HG02970 (cell line): ENCODE data around the gene NOXO1.

Experiments used
- ATAC-seq: cut with Tn5 transposase; IDR thresholded peaks from one replicate; pipeline ENCODE4 v1.9.1; 2021; ENCODE audit warnings: mild to moderate bottlenecking, moderate library complexity, moderate number of reproducible peaks; ENCODE audit not compliant: unreplicated experiment, low FRiP score

Gene NOXO1

DNA sequence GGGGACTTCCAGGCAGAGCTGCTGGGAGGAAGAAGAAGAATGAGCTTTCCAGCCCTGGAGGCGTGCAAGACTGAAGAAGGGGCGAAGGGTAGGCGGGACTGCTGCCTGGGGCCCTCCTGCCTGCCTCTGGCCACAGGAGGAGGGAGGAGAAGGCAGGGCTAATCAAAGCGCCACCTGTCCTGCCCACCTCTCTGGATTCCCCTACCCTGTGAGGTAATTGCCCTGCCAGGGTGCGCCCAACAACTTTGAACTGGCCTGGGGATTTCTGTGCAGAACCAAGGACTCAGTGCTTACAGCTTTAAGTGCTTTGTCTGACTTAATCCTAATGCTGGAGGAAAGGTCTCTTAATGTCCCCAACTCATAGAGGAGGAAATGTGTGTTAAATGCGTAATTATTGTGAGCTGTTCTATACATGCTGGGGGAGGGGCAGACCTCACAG, at the start of gene NOXO1:
TSS of gene NOXO1 (minus strand) at position 72 of the 439 bp plus-strand sequence. CDS start 290 bp downstream, outside the sequence.
- no peak for ATAC-seq

GRCh38 chr16:2030036-2030435, 48.8 kb upstream of the NOXO1 start:
- no peak for ATAC-seq

DNA sequence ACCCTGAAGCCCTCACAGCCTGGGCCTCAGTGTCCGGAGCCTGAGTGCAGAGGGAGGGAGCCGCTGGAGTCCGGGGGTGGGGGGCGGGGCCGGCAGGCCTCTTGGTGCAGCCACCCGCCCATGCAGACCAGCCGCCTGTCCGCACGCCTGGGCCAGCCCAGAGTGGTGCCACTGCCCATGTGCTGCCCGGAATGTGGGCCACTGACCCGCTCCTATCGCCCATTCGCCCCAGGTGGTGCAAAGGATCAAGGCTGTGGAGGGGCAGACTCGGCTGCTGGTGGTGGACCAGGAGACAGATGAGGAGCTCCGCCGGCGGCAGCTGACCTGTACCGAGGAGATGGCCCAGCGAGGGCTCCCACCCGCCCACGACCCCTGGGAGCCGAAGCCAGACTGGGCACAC, 48.1 kb upstream of the NOXO1 start:
- no peak for ATAC-seq

DNA sequence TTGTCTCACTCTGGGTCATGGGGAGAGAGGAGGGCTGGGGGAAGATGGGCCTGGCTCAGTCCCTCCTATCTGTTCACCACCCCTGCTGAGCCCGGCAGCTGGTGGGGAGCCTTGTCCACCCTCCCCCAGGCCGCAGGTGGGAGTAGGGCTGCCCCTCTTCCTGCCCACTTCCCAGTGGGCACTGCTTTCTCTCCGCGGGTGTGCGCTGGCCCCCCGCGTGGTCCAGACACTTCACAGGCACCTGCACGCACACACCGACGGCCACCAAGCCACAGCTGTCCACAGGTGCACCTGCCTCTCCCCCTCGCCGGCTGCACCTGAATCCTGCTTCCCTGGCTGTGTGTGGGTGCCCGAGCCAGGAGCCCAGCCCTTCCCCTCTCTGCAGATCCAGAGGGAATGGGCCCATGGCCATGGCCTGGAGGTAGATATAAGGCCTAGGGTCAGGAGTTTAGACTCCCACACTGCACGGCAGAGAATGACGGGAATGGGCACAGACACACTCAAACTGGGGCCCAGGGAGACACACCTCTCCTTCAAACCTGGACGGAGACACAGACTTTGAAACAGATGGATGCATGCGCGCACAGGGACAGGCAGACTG, 47.5 kb upstream of the NOXO1 start:
- ATAC-seq: no peak

GRCh38 chr16:2028146-2028545, 46.9 kb upstream of the NOXO1 start:
- no peak for ATAC-seq

GRCh38 chr16:2027024-2028010, 46.0 kb upstream of the NOXO1 start:
- no peak for ATAC-seq

GRCh38 chr16:2026461-2027023, 45.3 kb upstream of the NOXO1 start, which contains the start of gene NHERF2:
NHERF2 (plus strand) TSS chr16:2026902; CDS start chr16:2027006, 104 bp downstream.
- ATAC-seq: no peak

DNA sequence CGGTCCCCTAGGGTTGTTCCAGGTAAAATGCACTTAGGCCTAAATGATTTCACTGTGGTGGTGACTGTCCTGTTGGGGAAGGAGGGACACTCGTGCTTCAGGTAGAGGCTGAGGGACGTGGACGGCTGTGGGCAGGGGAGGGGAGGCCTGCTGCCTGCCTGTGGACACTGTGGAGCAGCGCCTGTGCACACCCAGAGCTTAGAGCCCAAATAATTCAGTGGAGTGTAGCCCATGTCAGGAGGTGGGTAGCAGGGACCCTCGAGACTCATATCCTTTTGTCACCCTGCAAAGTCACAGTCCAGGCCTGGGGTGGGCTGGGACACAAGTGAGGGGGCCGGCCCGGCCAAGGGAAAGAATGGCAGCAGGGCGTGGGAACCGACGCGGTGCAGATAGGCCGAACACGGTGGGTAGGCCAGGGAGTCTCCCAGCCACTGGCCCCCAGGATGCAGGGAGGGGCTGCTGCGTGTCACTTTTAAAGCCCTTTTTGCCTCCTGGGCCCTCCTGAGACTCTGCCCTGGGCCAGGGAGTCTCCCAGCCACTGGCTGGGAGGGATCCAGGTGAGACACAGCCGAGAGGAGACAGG, 44.7 kb upstream of the NOXO1 start:
- ATAC-seq: no peak

GRCh38 chr16:2025251-2025650, 44.0 kb upstream of the NOXO1 start:
- no peak for ATAC-seq

DNA sequence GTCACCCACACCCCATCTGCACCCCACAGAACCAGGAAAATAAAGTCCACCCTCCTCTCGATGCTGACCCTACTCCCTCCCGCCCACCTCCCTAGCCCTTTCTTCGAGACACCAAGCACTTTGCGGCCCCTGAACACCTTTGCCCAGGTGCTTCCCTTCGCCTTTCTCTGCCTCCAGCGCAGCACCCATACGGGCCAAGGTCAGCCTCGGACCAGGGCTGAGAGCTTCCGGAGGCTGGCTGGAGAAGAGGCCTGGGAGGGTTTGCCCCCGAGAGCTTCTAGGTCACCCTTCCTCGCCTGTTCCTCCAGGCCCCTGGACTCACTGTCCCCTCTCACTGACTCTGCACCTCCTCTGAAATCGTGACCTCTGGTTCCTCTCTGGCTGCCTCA, 42.8 kb upstream of the NOXO1 start:
- ATAC-seq: no peak

DNA sequence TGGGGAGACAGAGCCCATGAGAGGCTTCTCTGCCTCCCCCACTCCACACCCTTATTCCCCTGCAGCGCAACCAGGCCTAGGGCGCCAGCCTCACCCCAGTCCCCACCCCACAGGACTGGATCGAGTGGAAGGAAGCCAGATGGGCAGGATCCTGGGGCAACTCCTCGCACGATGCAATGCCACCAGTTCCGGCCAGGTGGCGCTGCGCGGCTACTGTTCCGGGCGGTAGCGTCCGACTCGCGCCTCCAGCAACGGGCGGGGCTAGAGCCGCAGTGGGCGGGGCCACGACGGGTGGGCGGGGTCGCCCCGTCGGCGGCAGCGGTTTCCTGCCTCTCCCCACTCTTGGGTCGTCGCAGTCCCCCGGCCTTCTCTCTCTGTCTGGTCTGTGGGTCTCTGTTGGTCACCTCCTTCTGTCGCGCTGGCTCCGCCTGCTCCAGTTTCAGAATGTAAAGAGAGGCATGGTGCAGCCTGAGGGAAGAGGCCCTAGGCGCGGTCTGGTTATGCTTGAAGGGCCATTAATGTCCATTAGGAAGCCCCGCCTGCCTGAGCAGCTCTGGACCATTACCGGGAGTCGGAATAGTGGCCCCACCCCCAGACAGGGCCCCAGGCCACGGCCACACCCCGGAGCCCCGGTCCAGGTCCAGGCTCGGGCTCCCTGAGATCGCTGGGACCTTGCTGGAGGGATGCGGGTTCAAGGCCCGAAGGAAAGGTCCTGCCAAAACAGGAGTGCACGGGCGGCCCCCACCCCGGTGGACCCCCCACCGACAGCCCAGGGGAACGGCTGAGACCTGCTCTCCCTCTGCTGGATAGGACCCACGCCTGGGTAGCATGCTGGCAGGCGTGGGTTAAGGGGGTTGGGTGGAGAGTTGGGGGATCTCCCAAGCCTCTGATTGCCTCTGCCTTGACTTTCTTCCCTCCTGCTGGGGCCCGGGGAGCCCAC, 42.1 kb upstream of the NOXO1 start:
- ATAC-seq: peak; percentile 86

GRCh38 chr16:2022723-2023091, 41.4 kb upstream of the NOXO1 start:
- ATAC-seq: no peak

DNA sequence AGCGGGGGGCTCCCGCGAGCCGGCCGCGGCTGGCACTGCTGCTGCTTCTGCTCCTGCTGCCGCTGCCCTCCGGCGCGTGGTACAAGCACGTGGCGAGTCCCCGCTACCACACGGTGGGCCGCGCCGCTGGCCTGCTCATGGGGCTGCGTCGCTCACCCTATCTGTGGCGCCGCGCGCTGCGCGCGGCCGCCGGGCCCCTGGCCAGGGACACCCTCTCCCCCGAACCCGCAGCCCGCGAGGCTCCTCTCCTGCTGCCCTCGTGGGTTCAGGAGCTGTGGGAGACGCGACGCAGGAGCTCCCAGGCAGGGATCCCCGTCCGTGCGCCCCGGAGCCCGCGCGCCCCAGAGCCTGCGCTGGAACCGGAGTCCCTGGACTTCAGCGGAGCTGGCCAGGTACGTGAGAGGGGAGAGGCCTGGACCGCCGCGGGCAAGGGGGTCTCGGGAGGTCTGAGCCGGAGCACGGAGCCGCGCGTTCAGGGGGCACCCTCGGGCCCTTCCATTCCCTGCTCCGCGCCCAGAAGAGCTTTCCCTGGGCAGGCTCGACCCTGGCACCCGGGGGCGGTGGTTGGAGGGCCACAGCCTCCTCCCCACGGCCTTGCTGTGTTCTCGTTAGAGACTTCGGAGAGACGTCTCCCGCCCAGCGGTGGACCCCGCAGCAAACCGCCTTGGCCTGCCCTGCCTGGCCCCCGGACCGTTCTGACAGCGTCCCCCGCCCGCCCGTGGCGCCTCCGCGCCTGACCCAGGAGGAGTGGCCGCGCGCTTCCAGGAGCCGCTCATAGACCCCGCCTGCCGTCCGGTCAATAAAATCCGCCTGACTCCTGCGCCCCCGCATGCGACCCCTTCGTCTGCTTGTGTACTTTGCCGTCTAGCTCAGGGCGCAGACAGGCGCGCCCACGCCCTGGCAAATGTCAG, 38.9 kb upstream of the NOXO1 start:
- no peak for ATAC-seq

GRCh38 chr16:2019518-2019920, 38.2 kb upstream of the NOXO1 start, which contains the start of gene NPW:
NPW (plus strand) TSS chr16:2019785.
- no peak for ATAC-seq

DNA sequence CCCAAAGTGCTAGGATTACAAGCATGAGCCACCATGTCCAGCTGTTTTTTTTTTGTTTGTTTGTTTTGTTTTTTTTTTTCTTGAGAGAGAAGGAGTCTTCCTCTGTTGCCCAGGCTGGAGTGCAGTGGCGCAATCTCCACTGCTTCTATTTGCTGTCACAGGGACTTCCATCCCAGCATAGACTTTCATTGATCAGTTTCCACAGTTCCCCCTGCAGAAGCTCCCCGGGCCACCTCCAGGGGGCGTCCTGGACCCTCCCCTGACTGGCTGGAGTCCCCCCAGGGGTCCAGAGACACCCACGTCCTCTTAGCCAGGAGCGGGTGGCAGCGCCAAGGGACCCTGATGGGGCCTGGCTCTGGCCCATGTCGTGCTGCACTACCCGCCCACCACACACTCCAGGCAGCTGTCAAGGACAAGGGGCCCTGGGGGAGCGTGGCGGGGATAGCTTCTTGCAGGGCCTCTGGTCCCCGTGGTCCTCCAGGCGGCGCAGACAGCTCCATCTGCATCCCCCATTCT, 35.2 kb upstream of the NOXO1 start:
- no peak for ATAC-seq

- no peak for ATAC-seq
Measured at GRCh38 chr16:2015947-2016208, 34.6 kb upstream of the NOXO1 start.

DNA sequence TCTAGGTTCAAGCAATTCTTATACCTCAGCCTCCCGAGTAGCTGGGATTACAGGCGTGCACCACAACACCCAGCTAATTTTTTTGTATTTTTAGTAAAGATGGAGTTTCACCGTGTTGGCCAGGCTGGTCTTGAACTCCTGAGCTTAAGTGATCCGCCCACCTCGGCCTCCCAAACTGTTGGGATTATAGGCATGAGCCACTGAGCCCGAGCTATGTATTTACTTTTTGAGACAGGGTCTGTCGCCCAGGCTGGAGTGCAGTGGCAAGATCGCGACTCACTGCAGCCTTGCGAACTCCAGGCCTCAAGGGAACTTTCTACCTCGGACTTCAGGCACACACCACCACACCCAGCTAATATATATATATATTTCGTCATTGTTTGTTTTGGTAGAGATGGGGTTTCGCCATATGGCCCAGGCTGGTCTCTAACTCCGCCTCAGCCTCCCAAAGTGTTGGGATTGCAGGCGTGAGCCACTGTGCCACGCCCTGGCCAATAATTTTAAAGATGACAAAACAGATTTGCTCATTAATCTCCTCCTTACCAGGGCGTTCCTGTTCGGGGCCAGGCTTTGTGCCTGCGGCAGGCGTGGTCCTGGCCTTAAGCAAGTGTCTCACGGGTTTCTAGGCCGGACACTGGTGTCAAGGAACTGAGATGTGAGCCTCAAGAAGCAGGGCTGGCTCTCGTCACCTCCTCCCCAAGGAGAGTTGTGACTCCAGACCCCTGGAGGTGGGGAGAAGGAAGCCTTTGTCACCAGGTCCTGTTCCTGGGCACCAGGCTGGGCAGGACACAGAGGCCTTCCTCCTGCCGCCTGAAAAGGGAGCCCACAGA, 34.1 kb upstream of the NOXO1 start:
- no peak for ATAC-seq

- ATAC-seq: no peak
Measured at GRCh38 chr16:2013527-2013926, 32.3 kb upstream of the NOXO1 start.
